ENCODE data around the gene INPP4B.
"Not testable (repeated sequence)": the region's sequence is repeated elsewhere in the genome, so short reads cannot be mapped to it uniquely, and the experiment has no call there.

INPP4B gene

GRCh38 chr4:142110136-142110535, 736.0 kb downstream of the INPP4B start:
- no peak for DNase-seq

- no peak for DNase-seq
Observed at GRCh38 chr4:142104041-142104440, 742.1 kb downstream of the INPP4B start.

GRCh38 chr4:142101401-142101800, 744.7 kb downstream of the INPP4B start:
- no peak for DNase-seq

- no peak for DNase-seq
Observed at GRCh38 chr4:142100941-142101340, 745.2 kb downstream of the INPP4B start.

- no peak for DNase-seq
Observed at GRCh38 chr4:142098900-142099545, 747.1 kb downstream of the INPP4B start.

- DNase-seq = no peak
Observed at GRCh38 chr4:142098380-142098779, 747.7 kb downstream of the INPP4B start.

GRCh38 chr4:142097015-142097414, 749.1 kb downstream of the INPP4B start:
- no peak for DNase-seq

- DNase-seq = no peak
Observed at GRCh38 chr4:142095886-142096605, 750.1 kb downstream of the INPP4B start.

GRCh38 chr4:142092941-142093340, 753.2 kb downstream of the INPP4B start:
- no peak for DNase-seq

- DNase-seq = no peak
Observed at GRCh38 chr4:142091691-142092182, 754.4 kb downstream of the INPP4B start.

- DNase-seq = no peak
Observed at GRCh38 chr4:142091085-142091513, 755.0 kb downstream of the INPP4B start.

GRCh38 chr4:142088906-142089305, 757.2 kb downstream of the INPP4B start:
- DNase-seq = no peak

- no peak for DNase-seq
Observed at GRCh38 chr4:142085513-142086292, 760.4 kb downstream of the INPP4B start.

- DNase-seq = no peak
Observed at GRCh38 chr4:142083264-142083663, 762.8 kb downstream of the INPP4B start.

- DNase-seq = no peak
Observed at GRCh38 chr4:142081025-142081424, 765.1 kb downstream of the INPP4B start.

GRCh38 chr4:142079959-142080358, 766.1 kb downstream of the INPP4B start:
- DNase-seq = no peak

GRCh38 chr4:142077048-142077447, 769.1 kb downstream of the INPP4B start:
- no peak for DNase-seq

GRCh38 chr4:142068304-142068703, 777.8 kb downstream of the INPP4B start:
- DNase-seq = not testable (repeated sequence)

GRCh38 chr4:142066562-142066961, 779.5 kb downstream of the INPP4B start:
- DNase-seq = not testable (repeated sequence)

GRCh38 chr4:142065086-142065647, 780.9 kb downstream of the INPP4B start:
- DNase-seq = no peak

- DNase-seq = no peak
Observed at GRCh38 chr4:142064181-142064580, 781.9 kb downstream of the INPP4B start.

GRCh38 chr4:142045996-142046395, 800.1 kb downstream of the INPP4B start:
- no peak for DNase-seq

- no peak for DNase-seq
Observed at GRCh38 chr4:142044271-142044670, 801.8 kb downstream of the INPP4B start.

Data from stimulated activated CD4-positive, alpha-beta T cell treated with anti-CD3 and anti-CD28 coated beads, Interleukin-15, amount 100 ng/mL, for 24 hours (primary cell).